ENCODE measurements around the gene KLF1.

DNA sequence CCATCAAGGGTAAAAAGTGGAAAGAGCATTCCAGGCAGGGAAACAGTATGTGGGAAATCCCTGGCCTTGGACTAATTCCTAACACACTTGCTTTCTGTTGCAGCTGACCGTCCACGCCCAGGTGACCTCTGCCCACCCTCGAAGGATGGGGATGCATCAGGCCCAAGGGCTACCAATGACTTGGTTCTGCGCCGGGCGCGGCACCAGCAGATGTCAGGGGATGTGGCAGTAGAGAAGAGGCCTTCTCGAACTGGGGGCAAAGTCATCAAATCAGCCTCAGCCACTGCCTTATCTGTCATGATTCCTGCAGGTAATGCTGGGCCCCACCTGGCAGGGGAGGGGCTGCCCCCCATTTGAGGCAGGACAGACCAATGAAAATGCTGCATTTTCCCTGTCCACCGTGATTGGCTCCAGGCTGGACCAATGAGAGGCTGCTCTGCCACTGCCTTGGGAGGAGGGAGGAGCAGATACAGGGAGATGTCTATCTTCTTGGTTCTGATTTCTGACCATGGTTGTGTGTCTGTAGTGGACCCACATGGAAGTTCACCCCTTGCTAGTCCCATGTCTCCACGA lies 18.4 kb downstream of the KLF1 start:
- no peak for TF ChIP-seq POLR2A (IDR thresholded peaks at IDR 0.05)
- TF ChIP-seq, protein P1, sequence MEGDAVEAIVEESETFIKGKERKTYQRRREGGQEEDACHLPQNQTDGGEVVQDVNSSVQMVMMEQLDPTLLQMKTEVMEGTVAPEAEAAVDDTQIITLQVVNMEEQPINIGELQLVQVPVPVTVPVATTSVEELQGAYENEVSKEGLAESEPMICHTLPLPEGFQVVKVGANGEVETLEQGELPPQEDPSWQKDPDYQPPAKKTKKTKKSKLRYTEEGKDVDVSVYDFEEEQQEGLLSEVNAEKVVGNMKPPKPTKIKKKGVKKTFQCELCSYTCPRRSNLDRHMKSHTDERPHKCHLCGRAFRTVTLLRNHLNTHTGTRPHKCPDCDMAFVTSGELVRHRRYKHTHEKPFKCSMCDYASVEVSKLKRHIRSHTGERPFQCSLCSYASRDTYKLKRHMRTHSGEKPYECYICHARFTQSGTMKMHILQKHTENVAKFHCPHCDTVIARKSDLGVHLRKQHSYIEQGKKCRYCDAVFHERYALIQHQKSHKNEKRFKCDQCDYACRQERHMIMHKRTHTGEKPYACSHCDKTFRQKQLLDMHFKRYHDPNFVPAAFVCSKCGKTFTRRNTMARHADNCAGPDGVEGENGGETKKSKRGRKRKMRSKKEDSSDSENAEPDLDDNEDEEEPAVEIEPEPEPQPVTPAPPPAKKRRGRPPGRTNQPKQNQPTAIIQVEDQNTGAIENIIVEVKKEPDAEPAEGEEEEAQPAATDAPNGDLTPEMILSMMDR (IDR thresholded peaks at IDR 0.05) = no peak
